ENCODE results near the gene CAMTA1. TPM values are rescaled to one million over a fixed set of nuclear protein-coding genes. Genes with fewer than 3 reads are reported as not detected.

Gene CAMTA1
- total RNA-seq, 6 donors from 2014 or later = 38.8 to 74.0 (median 46.1) TPM

GRCh38 chr1:7678491-7679158 lies 893.4 kb downstream of the CAMTA1 start:
- Histone ChIP-seq H3K27ac (peak overlapping the region in 2 of 4 donors; percentile 65 to 71), H3K27me3 (no peaks in the 10 kb centered on the region), H3K36me3 (no peaks in the 10 kb centered on the region), H3K4me3 (no peak overlapping the region), H3K4me1 (peaks cover 12 to 25% (median 18%) of the 10 kb centered on the region in 4 donors), H3K9me3 (no peaks in the 10 kb centered on the region)
- TF ChIP-seq POLR2A (IDR thresholded peaks at IDR 0.05) (no peak), EP300 (IDR thresholded peaks at IDR 0.05) (no peak), CTCF (IDR thresholded peaks at IDR 0.05) (no peak), POLR2AphosphoS5 (IDR thresholded peaks at IDR 0.05) (no peak)
- no peak for ATAC-seq (ENCODE audit: low FRiP score in 2 of 2)
- no peak for DNase-seq
- 91 to 92% methylated on average over 2 to 9 of the region's 9 CpGs for WGBS, 2 donors

GRCh38 chr1:7679159-7679872 lies 894.1 kb downstream of the CAMTA1 start:
- DNase-seq = no peak

GRCh38 chr1:7679873-7680206 lies 894.6 kb downstream of the CAMTA1 start:
- no peaks in the 10 kb centered on the region for H3K9me3 ChIP-seq
- peak overlapping the region; percentile 65 to 74 (median 70) for H3K27ac ChIP-seq
- no peaks in the 10 kb centered on the region for H3K27me3 ChIP-seq
- no peaks in the 10 kb centered on the region for H3K36me3 ChIP-seq
- no peak for TF ChIP-seq EP300 (IDR thresholded peaks at IDR 0.05)
- TF ChIP-seq POLR2AphosphoS5 (IDR thresholded peaks at IDR 0.05) = no peak
- no peak for TF ChIP-seq CTCF (IDR thresholded peaks at IDR 0.05)
- no peak for TF ChIP-seq POLR2A (IDR thresholded peaks at IDR 0.05)
- 5% methylated on average over 14 of the region's 14 CpGs; no CpG with 5 or more reads in 1 of the 2 donors for WGBS, 2 donors
- DNase-seq (no peak), ATAC-seq (ENCODE audit: low FRiP score in 2 of 2) (no peak)
- H3K4me3 ChIP-seq = peak overlapping the region; percentile 80 to 97 (median 86)
- peaks cover 12 to 25% (median 18%) of the 10 kb centered on the region in 4 donors for H3K4me1 ChIP-seq

More at GRCh38 chr1:7679159-7679872, 894.1 kb downstream of the CAMTA1 start:
- no peak for ATAC-seq (ENCODE audit: low FRiP score in 2 of 2)
- no peak for TF ChIP-seq CTCF (IDR thresholded peaks at IDR 0.05)
- TF ChIP-seq POLR2A (IDR thresholded peaks at IDR 0.05) = no peak
- TF ChIP-seq EP300 (IDR thresholded peaks at IDR 0.05) = no peak
- TF ChIP-seq POLR2AphosphoS5 (IDR thresholded peaks at IDR 0.05) = no peak
- Histone ChIP-seq H3K27ac (peak overlapping the region in 3 of 4 donors; percentile 65 to 74 (median 71)), H3K4me3 (peak overlapping the region in 3 of 4 donors; percentile 80 to 97 (median 88)), H3K9me3 (no peaks in the 10 kb centered on the region), H3K4me1 (peaks cover 12 to 25% (median 18%) of the 10 kb centered on the region in 4 donors), H3K36me3 (no peaks in the 10 kb centered on the region), H3K27me3 (no peaks in the 10 kb centered on the region)
- 88 to 90% methylated on average over 3 to 17 of the region's 17 CpGs for WGBS, 2 donors

- DNase-seq (peak in 1 of 2 donors; percentile 93), ATAC-seq (ENCODE audit: low FRiP score in 2 of 2) (peak in 1 of 2 donors; percentile 83)
- peaks cover 12 to 25% (median 18%) of the 10 kb centered on the region in 4 donors for H3K4me1 ChIP-seq
- peak overlapping the region; percentile 65 to 74 (median 70) for H3K27ac ChIP-seq
- no peaks in the 10 kb centered on the region for H3K27me3 ChIP-seq
- H3K4me3 ChIP-seq = peak overlapping the region; percentile 80 to 97 (median 86)
- WGBS, 2 donors = 0% methylated on average over 1 to 40 of the region's 89 CpGs
- no peaks in the 10 kb centered on the region for H3K36me3 ChIP-seq
- TF ChIP-seq POLR2A (IDR thresholded peaks at IDR 0.05) (no peak), CTCF (IDR thresholded peaks at IDR 0.05) (no peak), EP300 (IDR thresholded peaks at IDR 0.05) (no peak), POLR2AphosphoS5 (IDR thresholded peaks at IDR 0.05) (no peak)
- no peaks in the 10 kb centered on the region for H3K9me3 ChIP-seq
Observed at GRCh38 chr1:7680207-7680954, 895.1 kb downstream of the CAMTA1 start.

Data from upper lobe of left lung (tissue), 6 donors.